Measurements from ENCODE around the gene CARMIL1.

DNA sequence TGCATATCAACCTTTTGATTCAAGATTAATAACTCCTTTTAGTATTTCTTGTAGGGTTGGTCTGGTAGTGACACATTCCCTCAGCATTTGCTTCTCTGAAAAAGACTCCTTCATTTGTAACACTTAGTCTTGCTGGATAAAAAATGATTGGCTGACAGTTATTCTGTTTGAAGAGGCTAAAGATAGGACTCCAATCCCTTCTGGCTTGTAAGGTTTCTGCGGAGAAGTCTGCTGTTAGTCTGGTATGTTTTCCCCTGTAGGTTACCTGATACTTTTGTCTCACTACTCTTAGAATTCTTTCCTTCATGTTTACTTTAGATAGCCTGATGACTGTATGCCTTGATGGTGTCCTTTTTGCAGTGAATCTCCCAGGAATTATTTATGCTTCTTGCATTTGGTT is 96.0 kb downstream of the CARMIL1 start:
- TF ChIP-seq GATA3 (IDR thresholded peaks at IDR 0.05; ENCODE audit: low read depth, low read length) (no peak), GATA2 (IDR thresholded peaks at IDR 0.05; ENCODE audit: low read depth, low read length) (no peak)

Measured in SH-SY5Y (cell line).